Adrenal gland (tissue), 5 donors: ENCODE results near the gene VIPR2.

Source experiments
- CTCF ChIP-seq, 6 experiments: fragments of 450-650 bp in 4 of 6; fragments of 200-600 bp in 2 of 6; sonication (generic) in 1 of 6; IDR thresholded peaks; 1 replicate in 5 of 6; 2 replicates in 1 of 6; pipeline versions ENCODE4 v1.5.1 to v1.8.0; 2016 to 2021; ENCODE audit warnings: antibody characterized with exemption in 6 of 6, mild to moderate bottlenecking in 2 of 6, moderate library complexity in 1 of 6
- POLR2A ChIP-seq, 2 donors: fragments of 450-650 bp; IDR thresholded peaks; one replicate each; pipeline ENCODE4 v1.6.1; 2017; ENCODE audit warnings: antibody characterized with exemption in 2 of 2, mild to moderate bottlenecking in 2 of 2, moderate library complexity in 1 of 2
- donor health status: DM: no; HTN: no; CAD: no.

GRCh38 chr7:159113056-159113455 lies 31.6 kb downstream of the VIPR2 start:
- TF ChIP-seq CTCF (IDR thresholded peaks at IDR 0.05), result no peak
- TF ChIP-seq POLR2A (IDR thresholded peaks at IDR 0.05), result no peak
